Activated T-cell treated with anti-CD3 and anti-CD28 coated beads, Interleukin-2, amount 50 U/mL, for 1 hour (primary cell): ENCODE measurements around the gene SLC22A23.

ENCODE experiments used
- DNase-seq: peaks from one replicate; pipeline ENCODE4 v3.0.0-alpha.2; 2020

The SLC22A23 gene

DNA sequence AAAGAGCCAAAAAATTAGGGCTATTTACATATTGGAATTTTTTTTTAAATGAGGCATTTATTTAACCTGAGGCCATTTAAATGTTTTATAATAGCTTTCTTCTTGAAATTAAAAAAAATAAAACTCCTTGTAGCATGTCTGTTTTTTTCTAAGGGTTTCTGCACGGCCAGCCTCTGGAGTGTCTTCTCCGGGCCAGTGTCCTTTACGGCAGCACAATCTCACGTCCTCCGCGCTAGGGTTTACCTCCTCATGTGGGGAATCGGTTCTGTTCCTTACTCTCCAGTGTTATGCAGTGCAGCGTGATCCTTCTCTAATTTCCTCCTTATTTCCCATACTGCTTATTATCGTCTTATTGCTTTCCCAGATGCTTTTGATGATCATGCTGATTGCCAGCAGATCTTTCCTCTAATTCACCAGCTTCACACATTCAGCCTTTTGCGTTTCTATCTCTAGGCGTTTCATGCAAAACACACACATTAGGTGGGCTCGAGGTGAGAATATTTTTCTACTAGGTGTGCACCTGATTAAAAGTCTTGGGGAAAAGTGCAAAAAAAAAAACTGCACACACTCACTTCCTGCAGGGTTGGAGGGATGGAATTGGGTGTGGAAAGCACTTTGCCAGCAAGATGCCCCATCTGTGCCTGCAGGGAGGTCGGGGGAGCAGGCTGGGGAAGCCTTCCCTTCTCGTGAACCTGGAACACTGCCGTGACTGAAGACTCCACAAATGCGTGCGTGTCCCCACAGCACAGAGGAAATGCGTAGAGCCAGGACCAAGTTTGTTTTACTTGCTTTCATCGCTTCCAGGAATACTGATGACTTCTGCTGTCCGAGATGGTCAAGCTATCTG lies 142.0 kb downstream of the SLC22A23 start:
- DNase-seq: no peak

DNA sequence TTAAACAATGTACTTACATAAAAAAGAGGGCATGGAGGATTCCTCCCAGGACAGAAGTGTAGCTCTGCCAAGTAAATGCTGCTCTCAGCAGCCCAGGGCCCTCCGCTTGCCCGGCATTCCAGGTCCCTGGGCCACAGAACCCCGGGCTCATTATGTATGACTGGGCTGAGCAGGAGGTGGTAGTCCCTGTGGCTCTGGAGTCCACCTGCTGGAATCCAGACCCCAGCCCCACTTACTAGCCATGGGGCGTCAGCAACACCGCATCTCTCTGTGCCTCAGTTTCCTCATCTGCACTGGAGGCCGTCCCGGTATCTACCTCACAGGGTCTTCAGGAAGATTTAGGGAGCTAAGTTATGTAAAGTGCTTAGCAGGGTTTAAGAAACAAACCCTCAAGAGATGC lies 142.7 kb downstream of the SLC22A23 start:
- DNase-seq: no peak

DNA sequence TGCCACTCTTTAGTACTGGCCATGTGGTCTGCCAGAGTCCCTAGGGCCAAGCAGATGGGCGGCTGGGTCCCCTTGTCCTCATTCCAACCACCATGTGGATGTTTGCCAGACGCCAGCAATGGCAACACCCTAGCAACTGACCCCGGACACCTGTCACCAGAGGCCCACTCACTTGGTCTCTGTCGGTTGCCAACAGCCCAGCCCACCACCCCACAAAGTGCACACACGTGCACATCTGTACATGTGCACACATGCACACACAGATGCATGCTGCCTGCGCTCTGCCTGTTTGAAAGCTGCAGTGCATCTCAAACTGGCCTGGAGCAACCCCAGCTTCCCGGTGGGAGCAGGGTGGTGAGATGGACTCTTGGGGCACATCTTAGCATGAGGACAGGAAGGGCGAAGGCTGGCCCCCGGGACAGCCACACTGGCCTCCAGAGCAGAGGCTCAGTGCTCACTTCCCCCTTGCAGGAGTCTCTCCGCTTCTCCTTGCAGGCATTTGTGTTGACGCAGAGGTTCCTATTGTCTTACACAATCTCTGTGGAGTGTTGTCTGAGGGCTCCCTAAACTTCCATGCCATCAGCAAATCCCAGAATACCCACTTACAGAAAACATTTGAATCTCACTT lies 144.1 kb downstream of the SLC22A23 start:
- DNase-seq: peak; percentile 1

DNA sequence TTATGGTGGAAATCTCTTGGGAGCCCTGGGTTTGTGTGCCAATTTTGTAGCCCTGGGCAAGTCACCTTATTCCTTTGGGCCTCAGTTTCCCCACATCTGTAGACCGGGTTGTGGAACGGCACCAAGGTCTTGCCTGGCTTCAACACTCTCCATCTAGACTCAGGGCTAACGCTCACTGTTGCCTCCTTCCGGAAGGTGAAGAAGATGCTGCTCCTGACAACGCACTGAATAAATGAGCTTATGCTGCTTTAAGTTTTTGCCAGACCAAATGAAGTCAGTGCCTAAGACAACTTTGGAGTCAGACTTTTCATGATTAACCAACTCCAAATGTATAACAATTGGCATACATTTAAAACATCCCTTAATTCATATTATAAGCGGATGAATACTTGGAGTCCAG lies 145.0 kb downstream of the SLC22A23 start:
- DNase-seq: no peak

DNA sequence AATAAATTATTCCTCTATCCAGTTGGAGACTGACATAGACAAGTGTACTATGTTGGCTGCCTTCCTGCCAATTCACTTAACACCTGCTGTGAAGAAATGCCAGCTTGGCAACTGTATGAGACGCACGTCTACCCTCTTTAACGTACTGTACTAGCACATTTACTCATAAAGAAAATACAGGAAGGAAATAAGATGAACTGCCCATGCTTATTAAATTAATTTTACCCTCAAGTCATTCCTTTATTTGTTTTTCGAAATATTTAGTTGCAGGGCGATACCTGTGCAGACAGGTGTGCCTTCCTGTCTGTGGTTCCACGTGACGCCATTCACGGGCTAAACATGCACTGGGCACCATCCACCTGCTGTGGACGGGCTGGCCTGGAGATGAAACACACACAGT lies 146.1 kb downstream of the SLC22A23 start:
- no peak for DNase-seq

DNA sequence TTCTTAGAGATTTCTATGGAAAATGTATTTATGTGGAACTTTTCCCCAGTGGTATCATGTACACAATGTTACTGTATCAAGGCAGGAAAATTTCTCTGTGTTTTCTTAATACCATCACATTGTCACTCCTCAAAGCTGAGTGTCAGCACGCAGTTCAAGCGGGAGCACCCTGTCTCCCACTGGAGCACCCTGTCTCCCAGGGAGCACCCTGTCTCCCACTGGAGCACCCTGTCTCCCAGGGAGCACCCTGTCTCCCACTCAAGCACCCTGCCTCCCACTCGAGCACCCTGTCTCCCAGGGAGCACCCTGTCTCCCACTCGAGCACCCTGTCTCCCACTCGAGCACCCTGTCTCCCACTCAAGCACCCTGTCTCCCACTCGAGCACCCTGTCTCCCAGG lies 146.8 kb downstream of the SLC22A23 start:
- no peak for DNase-seq

DNA sequence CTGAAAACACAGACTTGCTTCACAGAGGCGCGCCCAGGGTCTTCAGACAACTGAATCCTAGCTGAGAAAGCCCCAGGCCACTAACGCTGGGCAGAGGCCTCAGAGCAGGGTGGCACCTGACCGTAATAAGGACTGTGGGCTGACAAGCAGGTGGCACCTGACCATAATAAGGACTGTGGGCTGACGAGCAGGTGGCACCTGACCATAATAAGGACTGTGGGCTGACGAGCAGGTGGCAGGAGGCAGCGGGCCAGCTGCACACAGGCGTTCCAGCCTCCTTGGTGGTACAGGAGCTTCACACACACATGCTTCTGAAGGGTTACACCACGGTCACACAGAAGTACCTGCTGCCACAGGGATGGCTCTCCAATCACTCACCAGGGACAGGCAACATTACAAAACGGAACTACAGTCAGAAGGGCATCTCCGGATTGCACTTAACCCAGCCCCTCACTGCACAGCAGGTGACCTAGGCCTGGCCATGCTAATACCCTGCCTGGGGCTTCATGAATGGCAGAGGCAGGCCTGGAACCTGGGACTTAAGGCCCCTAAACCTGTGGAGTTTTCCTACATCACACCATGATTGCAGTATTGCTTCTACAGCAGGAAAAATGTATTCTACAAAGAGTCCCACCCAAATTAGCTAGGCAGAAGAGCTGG lies 147.3 kb downstream of the SLC22A23 start:
- DNase-seq: no peak

DNA sequence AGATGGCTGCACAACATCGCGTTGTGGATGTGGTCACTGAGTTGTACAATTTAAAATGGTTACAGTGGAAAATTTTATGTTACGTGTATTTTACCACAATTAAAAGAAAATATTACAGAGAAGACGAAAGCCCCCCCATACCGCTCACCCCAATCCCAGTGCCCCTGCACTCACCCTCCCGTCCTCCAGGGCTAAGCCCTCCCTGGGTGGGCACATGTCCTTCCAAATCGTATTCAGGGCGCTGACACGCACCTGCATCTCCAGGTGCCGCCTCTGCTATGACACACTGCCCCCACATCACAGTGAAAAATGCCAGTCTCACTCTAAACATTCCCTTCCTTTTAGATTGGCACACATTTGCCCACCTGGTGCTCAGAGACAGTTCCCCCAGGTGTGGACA lies 148.7 kb downstream of the SLC22A23 start:
- no peak for DNase-seq

DNA sequence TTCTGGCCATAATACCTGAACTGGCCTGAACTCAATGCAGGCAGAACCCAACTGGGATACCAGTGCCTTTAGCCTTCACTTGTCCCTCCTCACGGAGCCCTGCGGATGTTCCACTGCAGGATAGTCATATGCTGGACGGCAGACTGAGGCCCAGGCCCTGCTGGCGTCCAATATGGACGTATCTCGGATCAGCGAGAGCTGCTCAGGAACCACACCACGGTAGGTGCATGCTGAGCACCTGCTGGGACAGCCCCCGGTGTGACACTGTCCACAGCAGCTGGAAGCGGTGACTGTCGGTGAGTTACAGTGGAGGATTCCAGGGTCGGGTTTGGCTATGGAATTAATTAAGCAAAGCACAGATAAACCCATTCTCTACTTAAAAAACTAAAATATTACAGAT lies 149.4 kb downstream of the SLC22A23 start:
- DNase-seq: no peak

DNA sequence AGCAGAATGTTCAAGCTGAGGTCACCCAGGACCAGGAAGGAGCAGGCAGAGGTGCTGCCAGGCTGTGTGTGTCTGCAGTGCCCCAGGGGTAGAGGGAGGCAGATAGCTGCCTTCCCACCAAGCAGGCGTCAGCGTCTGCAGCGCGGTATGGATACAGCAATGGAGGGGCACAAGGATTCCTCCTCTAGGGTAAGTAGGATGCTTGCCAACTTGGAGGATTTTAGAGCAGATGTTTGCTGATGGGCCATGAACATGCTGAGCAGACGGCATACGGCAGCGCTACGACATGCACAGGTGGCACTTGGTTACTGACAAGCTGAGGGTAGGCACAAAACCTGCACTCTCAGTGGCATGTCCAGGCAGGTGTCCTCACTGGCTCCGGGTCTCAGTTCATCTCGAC lies 150.0 kb downstream of the SLC22A23 start:
- no peak for DNase-seq

DNA sequence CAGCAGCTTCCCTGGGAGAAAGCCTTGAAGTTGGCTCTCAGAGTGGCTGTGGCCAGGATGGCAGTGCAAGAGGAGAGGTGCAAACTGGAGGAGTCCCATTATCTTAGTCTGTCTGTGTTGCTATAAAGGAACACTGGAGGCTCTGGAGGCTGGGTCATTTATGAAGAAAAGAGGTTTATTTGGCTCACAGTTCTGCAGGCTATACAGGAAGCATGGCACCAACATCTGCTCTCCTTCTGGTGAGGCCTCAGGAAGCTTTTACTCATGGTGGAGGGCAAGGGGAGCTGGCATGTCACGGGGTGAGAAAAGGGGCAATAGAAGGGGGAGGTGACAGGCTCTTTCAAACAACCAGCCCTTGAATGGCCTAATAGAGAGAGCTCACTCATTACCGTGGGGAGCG lies 151.0 kb downstream of the SLC22A23 start:
- DNase-seq: no peak

DNA sequence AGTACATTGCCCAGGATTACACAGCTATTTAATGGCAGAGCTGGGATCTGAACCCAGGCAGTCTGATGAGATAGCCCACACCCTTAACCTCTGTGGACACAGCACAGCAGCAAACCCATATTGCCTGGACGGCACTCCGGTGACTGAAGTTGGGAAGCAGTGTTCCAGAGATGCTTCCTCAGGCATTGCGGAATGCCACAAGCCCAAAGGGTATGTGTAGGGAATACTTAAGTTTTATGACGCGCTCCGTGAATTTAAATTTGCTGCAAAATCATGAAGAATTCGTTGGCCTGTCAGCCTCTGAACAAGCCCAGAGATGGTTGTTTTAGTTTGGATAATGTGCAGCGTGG lies 151.7 kb downstream of the SLC22A23 start:
- no peak for DNase-seq

DNA sequence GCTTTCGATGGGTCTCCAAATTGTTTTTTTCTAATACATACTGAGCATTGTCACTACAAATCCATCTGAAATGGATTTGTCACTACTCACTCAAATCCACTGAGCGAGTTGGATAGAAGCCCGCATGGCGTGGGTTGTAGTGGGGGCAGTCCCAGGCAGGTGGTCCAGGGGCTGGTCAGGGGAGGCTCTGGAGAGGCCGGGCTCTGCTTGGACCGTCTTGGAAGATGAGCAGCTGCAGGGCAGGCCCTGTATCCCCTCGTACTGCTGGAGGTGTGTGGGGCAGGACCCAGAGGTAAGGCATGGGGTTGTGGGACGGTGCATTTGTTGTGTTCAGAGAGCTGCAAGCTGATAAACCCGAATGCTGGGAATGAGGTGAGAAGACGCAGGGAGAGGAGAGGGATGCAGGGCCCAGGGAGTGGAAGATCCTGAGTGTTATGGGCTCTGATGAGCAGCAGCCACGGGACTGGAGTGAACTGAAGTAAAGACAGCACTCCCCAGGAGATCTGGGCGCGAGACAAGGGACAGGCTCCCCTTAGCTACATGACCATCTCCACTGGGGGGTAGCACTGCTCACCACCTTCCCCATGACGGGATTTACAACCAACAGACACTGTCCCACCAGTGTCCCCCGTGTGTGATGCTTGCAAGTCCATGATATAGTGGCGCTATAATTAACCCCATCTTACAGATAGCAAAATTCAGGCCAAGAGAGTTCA lies 152.2 kb downstream of the SLC22A23 start:
- DNase-seq: no peak

DNA sequence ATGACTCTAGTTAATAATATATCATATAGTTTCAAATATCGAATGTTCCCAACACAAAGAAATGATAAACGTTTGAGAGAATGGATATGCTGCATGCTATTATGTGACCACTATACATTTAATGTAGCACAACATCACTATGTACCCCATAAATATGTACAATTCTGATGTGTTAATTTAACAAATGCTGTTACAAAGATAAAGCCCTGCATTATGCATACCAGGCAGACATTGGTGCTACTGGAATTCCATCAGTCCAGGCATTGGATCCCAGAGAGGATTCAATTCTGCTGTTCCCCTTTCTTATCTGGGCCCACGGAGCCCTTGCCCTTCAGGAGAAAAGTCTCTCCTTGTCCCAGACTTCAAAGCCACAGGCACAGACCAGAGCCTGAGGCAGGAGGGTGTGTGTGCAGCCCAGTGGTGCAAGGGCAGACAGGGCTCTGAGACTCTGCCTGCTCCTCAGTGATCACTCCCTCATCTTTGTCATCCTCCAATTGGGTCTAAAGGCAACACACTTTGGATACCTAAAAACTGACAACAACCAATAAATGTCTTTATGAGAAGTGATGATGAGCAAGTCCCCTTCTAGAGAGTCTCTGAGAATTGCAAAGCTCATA lies 152.9 kb downstream of the SLC22A23 start:
- DNase-seq: no peak

DNA sequence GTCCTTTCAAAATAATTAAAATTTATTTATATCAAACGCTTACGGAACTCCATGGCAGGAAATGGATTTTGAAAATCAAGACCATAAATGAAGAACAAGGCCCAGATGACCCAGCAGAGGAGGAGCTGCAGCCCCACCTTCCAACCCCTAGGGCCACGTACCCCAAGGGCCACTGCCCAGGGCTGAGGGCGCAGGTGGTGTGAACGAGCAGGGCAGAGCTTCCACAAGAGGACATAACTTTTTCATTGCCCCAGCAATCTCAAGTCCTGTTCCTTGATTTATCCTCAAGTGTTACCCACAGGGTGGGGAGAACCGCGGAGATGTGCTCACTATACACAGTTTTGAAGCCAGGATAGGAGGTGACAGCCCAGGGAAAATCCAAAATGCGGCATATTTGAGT lies 155.3 kb downstream of the SLC22A23 start:
- DNase-seq: no peak

DNA sequence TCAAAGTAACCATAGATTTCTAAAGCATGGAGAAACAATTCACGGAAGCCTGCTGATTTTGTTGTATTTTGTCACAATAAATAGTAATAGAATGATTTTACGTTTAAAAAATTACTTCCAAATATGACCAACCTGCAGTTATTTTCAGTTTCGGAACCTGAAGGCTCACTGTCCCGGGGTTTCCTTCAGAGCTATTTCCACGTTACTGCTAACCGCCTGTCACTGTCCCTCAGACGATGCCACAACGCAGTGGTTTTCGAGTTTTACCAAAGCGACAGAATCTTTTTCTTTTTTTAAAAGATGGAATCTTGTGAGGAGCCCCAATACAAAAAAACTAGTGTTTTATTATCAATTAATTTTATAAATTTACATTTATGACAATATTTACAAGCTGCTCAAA lies 157.6 kb downstream of the SLC22A23 start:
- DNase-seq: no peak

DNA sequence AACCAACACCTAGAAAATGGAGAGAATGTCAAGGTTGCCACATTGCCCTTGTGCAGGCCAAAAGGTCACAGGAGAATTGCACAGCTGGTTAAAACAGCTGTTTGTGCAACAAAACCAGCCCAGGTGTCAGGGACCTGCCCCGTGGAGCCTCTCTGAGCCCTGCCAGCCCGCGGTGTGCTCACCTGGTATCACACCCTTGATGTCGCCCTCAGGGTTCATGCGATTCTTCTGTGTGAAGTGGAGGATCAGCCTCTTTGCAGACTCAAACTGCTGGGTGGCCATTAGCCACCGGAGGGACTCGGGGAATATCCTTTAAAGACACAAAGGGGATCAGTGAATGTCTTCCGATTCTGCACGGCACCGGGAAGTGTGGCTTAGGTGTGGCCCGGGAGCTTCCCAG lies 158.9 kb downstream of the SLC22A23 start:
- DNase-seq: no peak

DNA sequence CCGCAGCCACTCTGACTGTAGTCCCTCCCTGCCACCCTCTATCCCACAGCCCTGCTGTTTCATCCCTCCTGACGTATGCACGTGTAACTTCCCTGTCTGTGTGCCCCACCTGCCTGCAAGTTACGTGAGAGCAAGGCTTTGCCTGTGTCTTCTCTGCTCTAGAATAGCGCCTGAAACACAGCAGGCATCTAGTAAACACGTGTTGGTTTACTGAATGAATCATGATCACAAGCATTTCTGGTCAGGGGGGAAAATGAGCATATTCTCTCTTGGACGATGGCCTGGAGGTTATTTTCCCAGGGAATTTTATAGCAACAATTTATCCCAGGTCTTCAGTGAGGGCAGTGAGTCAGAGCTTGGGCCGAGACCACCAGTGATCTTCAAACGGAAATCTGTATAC lies 159.8 kb downstream of the SLC22A23 start:
- no peak for DNase-seq

DNA sequence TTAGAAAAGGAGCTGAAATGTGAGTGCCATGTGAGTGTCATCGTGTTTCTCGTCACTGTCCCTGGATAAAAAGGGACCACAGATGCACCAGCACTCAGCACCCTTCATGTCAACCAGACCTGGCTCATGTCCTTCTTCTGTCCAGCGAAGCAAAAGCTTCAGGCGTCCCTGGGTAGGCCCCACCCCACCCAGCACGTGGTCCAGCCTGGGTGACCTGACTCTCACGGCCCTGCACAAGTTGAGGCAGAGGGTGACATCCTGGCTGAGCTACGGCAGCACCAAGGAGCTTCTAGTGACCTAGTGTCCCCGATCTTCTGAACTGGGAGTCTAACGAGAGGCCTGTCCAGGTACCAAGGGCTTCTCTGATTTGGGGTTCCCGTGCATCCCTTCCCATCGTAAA lies 160.3 kb downstream of the SLC22A23 start:
- DNase-seq: no peak

DNA sequence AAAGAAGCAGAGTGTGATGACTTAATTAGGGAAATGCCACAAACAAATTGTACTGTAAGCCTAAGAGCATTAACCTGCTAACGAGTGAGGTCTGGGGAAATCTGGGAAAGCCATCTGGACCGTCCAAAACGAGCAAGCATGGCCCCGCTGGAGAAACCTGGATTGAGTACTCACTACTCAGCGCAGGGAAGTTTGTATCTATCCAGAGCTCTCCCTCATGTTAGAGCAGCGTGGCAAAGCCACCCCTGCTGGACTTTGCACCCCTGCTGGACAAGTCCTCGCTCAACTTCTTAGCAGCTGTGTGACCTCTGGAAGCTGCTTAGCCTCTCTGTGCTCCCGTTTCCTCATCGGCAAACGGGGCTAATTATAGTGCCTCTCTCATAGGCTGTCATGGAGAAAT lies 160.8 kb downstream of the SLC22A23 start:
- DNase-seq: peak; percentile 4

DNA sequence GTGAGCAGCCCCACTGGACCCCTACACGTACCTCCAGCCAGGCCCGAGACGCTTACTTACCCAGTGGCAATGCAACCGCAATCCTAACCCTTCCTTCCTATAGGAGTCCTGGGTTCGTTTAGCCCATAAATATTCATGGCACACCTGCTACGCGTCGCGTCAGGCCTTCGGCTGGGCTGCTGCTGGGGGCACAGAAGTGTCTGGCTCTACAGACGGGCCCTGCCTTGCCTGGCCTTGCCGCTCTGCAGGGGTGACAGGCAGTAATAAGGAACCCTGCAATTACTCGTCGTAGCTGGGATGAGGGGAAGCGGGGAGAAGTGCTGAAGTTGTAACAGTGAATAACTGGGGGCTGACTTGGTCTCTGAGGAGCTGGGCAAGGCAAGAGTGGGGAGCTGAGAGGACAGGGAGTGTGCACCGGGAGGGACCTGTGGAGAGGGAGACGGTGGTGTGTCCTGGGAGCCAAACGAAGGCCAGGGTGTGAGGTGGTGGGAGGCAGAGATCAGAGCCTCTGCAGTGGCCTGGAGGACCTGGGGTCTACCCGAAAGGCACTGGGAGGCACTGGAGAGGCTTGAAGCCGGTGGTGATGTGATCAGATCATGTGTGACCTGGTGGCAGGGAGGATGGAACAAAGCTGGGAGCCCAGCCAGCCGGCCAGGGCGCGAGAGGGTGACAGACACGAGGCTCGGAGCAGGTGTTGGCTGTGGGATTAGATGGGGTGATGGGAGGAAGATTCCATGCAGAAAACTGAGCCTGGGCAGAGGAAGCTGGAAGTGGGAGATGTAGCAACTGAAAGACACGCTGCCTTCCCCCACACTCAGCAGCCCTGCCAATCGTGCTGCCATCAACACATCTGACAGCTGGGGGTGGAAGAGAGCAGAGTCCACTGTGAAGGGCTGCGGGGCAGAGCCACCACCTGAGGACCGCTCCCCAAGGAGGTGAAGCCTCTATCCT lies 161.7 kb downstream of the SLC22A23 start:
- no peak for DNase-seq

DNA sequence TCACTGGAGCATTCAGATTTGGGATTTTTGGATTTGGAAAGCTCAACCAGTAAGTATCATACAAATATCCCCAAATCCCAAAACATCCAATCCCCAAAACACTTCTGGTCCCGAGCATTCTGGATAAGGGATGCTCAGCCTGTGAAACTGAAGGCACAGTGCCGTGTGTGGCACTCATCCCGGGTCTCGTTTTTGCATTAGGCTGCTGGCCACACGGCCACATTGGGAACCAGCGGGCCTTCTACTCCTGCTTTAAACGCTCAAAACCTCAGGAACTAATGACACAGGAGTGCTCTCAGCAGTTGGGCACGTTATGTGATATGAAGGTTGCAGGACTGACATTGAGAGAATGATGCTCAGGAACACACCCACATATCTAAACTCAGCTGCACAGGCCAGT lies 162.5 kb downstream of the SLC22A23 start:
- DNase-seq: no peak
